PC-9 (cell line): ENCODE data around the gene XRCC6. TPM values are rescaled to one million over a fixed set of nuclear protein-coding genes. Genes with fewer than 3 reads are reported as not detected.
"Not testable (repeated sequence)": the region's sequence is repeated elsewhere in the genome, so short reads cannot be mapped to it uniquely, and the experiment has no call there.

Experiments used
- BruUV-seq: library from RNA; stranded (reverse); fragments of 400-500 nt; replicated peaks from 2 replicates; lab custom pipeline; 2021; lab: Mats Ljungman, UMichigan
- CTCF ChIA-PET: fragments of 300-600 bp; sonication (Branson Sonifier 250); formaldehyde crosslinking; loops from one replicate; lab custom pipeline; 2022; ENCODE audit warnings: antibody characterized with exemption; lab: Charles Lee
- POLR2A ChIA-PET: fragments of 300-600 bp; sonication (Branson Sonifier 250); formaldehyde crosslinking; loops from one replicate; lab custom pipeline; 2022; ENCODE audit warnings: antibody characterized with exemption; ENCODE audit not compliant: unreplicated experiment; lab: Charles Lee
- DNase-seq, 2 experiments: peaks; one replicate each; pipeline versions ENCODE4 v3.0.0 to v3.0.0-alpha.2; 2015 to 2022; ENCODE audit warnings: mixed read lengths in 1 of 2
- H2AFZ ChIP-seq: fragments of 200-600 bp; sonication (generic); 2 replicates; pipeline ENCODE4 v1.8.1; 2017; ENCODE audit warnings: antibody characterized with exemption
- H3F3A ChIP-seq: fragments of 200-600 bp; sonication (generic); 2 replicates; pipeline ENCODE4 v1.8.1; 2017; ENCODE audit warnings: antibody characterized with exemption, mild to moderate bottlenecking, low read depth; ENCODE audit not compliant: insufficient read depth
- H3K27ac ChIP-seq: fragments of 200-600 bp; sonication (generic); 2 replicates; pipeline ENCODE4 v1.6.1; 2016; ENCODE audit warnings: mixed run types
- H3K27me3 ChIP-seq: fragments of 200-600 bp; sonication (generic); 2 replicates; pipeline ENCODE4 v1.6.1; 2016; ENCODE audit warnings: low read depth, mixed run types; ENCODE audit not compliant: insufficient read depth
- H3K36me3 ChIP-seq: fragments of 200-600 bp; sonication (generic); 2 replicates; pipeline ENCODE4 v1.6.1; 2016; ENCODE audit warnings: low read depth, mixed run types
- H3K4me1 ChIP-seq: fragments of 200-600 bp; sonication (generic); replicated peaks from 2 replicates; pipeline ENCODE4 v1.6.1; 2016; ENCODE audit warnings: mixed run types; ENCODE audit not compliant: insufficient read depth
- H3K4me2 ChIP-seq: fragments of 200-600 bp; sonication (generic); 2 replicates; pipeline ENCODE4 v1.6.1; 2017; ENCODE audit warnings: mixed run types
- H3K4me3 ChIP-seq: fragments of 200-600 bp; sonication (generic); 2 replicates; pipeline ENCODE4 v1.6.1; 2016; ENCODE audit warnings: mixed run types
- H3K79me2 ChIP-seq: fragments of 200-600 bp; sonication (generic); 2 replicates; pipeline ENCODE4 v1.6.1; 2017; ENCODE audit warnings: low read depth, mixed run types
- H3K9me2 ChIP-seq: fragments of 200-600 bp; sonication (generic); 2 replicates; pipeline ENCODE4 v1.8.1; 2017; ENCODE audit warnings: mild to moderate bottlenecking; ENCODE audit not compliant: insufficient read depth
- H3K9me3 ChIP-seq: fragments of 200-600 bp; sonication (generic); 2 replicates; pipeline ENCODE4 v1.8.1; 2016; ENCODE audit warnings: low read depth; ENCODE audit not compliant: insufficient read depth
- H4K20me1 ChIP-seq: fragments of 200-600 bp; sonication (generic); 2 replicates; pipeline ENCODE4 v1.8.1; 2017; ENCODE audit not compliant: insufficient read depth
- EZH2 ChIP-seq: fragments of 200-600 bp; sonication (generic); IDR thresholded peaks from 2 replicates; pipeline ENCODE4 v1.8.0; 2017; ENCODE audit warnings: antibody characterized with exemption, low read depth
- intact Hi-C: fragments of 100-400 bp; cut with micrococcal nuclease; formaldehyde crosslinking; loops from one replicate; pipeline ENCODE4 v1.10.0; 2022; ENCODE audit not compliant: unreplicated experiment
- total RNA-seq: library from RNA; stranded (reverse); gene quantifications from 2 replicates; pipeline ENCODE4 v1.2.3, GENCODE V29; 2021
- TF ChIP-seq, protein P1 (sequence below): fragments of 200-600 bp; sonication (generic); conservative IDR thresholded peaks from 2 replicates; pipeline ENCODE4 v1.6.1; 2017; ENCODE audit warnings: mixed run types, antibody characterized with exemption, mild to moderate bottlenecking, moderate library complexity

Gene XRCC6
- total RNA-seq, 1 experiment from 2014 or later, result 486 TPM

DNA sequence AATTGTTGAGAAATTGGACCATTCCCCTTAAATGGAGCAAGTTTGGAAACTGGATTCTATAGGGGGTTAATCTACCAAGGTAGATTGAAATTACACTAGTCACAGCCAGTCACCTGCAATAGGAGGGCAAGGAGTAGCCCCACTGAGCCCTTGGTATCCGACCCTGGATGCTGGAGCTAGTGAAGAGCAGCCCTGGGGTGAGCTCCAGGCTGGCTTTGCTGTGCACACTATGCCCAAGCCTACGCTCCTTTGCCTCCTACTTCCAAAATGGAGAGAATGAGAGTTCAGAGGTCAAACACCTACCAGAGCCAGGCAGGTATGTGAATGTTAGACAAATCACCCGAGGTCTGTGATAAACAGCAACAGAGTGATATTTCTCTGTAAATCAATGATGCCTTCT is 43.9 kb downstream of the XRCC6 start:
- H3K9me3 ChIP-seq, result no peaks in the 10 kb centered on the region
- H4K20me1 ChIP-seq, result no peaks in the 10 kb centered on the region
- H3K79me2 ChIP-seq, result peaks cover 11% of the 10 kb centered on the region; the same call in 1 of the 2 replicates
- H3K36me3 ChIP-seq, result peaks cover 39% of the 10 kb centered on the region
- no peak for DNase-seq
- H3F3A ChIP-seq, result peaks cover 88% of the 10 kb centered on the region
- H3K4me1 ChIP-seq, result peaks cover 33% of the 10 kb centered on the region
- peak overlapping the region; percentile 31 for H3K27ac ChIP-seq
- ChIA-PET POLR2A (no interaction called here), CTCF (interaction anchor here (0.7 kb wide), 1 partner anchor 678 kb away, joined by 3 read pairs; no protein-coding TSS in a partner anchor)
- H2AFZ ChIP-seq, result no peak overlapping the region
- H3K27me3 ChIP-seq, result no peaks in the 10 kb centered on the region
- H3K4me3 ChIP-seq, result no peak overlapping the region
- H3K4me2 ChIP-seq, result no peak overlapping the region
- BruUV-seq, result no TSS peak
- intact Hi-C loops, result no loop called here
- H3K9me2 ChIP-seq, result no peaks in the 10 kb centered on the region
- no peak for TF ChIP-seq EZH2
- TF ChIP-seq, protein P1, sequence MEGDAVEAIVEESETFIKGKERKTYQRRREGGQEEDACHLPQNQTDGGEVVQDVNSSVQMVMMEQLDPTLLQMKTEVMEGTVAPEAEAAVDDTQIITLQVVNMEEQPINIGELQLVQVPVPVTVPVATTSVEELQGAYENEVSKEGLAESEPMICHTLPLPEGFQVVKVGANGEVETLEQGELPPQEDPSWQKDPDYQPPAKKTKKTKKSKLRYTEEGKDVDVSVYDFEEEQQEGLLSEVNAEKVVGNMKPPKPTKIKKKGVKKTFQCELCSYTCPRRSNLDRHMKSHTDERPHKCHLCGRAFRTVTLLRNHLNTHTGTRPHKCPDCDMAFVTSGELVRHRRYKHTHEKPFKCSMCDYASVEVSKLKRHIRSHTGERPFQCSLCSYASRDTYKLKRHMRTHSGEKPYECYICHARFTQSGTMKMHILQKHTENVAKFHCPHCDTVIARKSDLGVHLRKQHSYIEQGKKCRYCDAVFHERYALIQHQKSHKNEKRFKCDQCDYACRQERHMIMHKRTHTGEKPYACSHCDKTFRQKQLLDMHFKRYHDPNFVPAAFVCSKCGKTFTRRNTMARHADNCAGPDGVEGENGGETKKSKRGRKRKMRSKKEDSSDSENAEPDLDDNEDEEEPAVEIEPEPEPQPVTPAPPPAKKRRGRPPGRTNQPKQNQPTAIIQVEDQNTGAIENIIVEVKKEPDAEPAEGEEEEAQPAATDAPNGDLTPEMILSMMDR, result no peak

DNA sequence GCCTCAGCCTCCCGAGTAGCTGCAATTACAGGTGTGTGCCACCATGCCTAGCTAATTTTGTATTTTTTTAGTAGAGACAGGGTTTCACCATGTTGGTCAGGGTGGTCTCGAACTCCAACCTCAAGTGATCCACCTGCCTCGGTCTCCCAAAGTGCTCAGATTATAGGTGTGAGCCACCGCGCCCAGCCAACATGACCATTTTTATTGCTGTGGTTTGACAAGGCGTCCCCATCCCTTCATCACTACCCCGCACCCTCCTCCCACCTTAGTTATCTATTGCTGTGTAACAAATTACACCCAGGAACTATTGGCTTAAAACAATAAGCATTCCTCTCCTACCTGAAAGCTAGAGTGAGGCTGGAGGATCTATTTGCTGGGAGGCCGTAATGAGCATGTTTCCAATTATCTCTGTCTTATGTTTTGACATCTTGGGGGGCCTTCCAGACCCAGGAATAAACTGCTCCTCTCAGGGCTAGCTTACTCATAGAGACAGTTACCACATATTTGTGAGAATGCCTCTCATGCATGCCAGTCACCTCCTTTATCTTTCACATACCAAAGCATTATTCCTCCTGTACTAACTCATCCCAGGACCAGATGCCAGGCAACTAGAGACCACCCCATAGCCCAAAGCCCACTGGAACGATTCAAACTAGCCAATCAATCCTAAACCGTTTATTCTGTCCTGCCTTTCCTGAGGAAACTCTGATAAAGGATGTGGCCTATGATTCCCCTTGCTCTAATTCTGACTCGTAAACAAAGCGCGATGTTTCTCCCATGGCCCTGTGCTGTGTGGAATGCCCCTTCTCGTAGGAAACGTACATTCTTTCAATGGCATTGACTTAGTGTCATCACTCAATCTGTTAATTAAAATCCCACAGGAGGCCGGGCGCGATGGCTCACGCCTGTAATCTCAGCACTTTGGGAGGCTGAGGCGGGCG is 48.1 kb downstream of the XRCC6 start:
- ChIA-PET CTCF (no interaction called here), POLR2A (interaction anchor here (0.5 to 0.7 kb wide), 3 partner anchors 55 to 131 kb away, joined by 3 to 5 read pairs (median 3); partner anchors contain the start of gene CCDC134)
- intact Hi-C loops, result no loop called here
- no peaks in the 10 kb centered on the region for H3K27me3 ChIP-seq
- 0 out of 2 replicates have a peak, but pooled peaks cover 5% of the 10 kb centered on the region for H3K36me3 ChIP-seq
- peaks cover 36% of the 10 kb centered on the region for H3K79me2 ChIP-seq
- no peaks in the 10 kb centered on the region for H3K9me3 ChIP-seq
- peak; percentile 39 to 88 for DNase-seq
- BruUV-seq, result no TSS peak
- no peaks in the 10 kb centered on the region for H3K9me2 ChIP-seq
- no peak for TF ChIP-seq EZH2
- TF ChIP-seq, protein P1, result no peak
- H3K4me1 ChIP-seq, result peaks cover 62% of the 10 kb centered on the region
- H3K4me3 ChIP-seq, result no peak overlapping the region
- no peak overlapping the region for H2AFZ ChIP-seq
- peaks cover 19% of the 10 kb centered on the region for H4K20me1 ChIP-seq
- peak overlapping the region; percentile 91 for H3K27ac ChIP-seq
- peak overlapping the region; percentile 13 for H3K4me2 ChIP-seq
- peaks cover 86% of the 10 kb centered on the region for H3F3A ChIP-seq

DNA sequence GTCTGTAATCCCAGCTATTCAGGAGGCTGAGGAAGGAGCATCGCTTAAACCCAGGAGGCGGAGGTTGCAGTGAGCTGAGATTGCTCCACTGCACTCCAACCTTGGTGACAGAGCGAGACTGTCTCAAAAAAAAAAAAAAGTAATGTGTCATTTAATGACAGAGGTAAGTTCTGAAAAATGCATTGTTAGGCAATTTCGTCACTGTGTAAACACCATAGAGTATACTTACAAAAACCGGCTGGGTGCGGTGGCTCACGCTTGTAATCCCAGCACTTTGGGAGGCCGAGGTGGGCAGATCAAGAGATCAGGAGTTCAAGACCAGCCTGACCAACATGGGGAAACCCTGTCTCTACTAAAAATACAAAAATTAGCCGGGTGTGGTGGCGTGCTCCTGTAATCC is 51.0 kb downstream of the XRCC6 start:
- CTCF ChIA-PET, result interaction anchor here (0.7 kb wide), 1 partner anchor 269 kb away, joined by 3 read pairs; no protein-coding TSS in a partner anchor

More for the DNA sequence above, 51.0 kb downstream of the XRCC6 start:
- peaks cover 92% of the 10 kb centered on the region for H3F3A ChIP-seq
- H3K9me2 ChIP-seq, H3K36me3 ChIP-seq, H3K9me3 ChIP-seq, H3K27me3 ChIP-seq, H2AFZ ChIP-seq, intact Hi-C loops, BruUV-seq, H3K4me3 ChIP-seq: not testable (repeated sequence)
- 0 out of 2 replicates have a peak overlapping the region, but pooled peaks have one; percentile 6 for H3K4me2 ChIP-seq
- peaks cover 54% of the 10 kb centered on the region for H3K4me1 ChIP-seq
- peak; percentile 69 to 99 for DNase-seq
- H3K27ac ChIP-seq, result peak overlapping the region; percentile 91
- H4K20me1 ChIP-seq, result peaks cover 29% of the 10 kb centered on the region
- H3K79me2 ChIP-seq, result peaks cover 56% of the 10 kb centered on the region
- POLR2A ChIA-PET, result interaction anchor here (0.7 kb wide), 3 partner anchors 36 to 278 kb away, joined by 5 to 19 read pairs (median 13); no protein-coding TSS in a partner anchor
